Measurements from ENCODE around the gene ROBO1. TPM values are rescaled to one million over a fixed set of nuclear protein-coding genes. Genes with fewer than 3 reads are reported as not detected.

The ROBO1 gene
- total and polyA plus RNA-seq, 2 donors (not counting 3 experiments of a cell fraction or from before 2014, with no cell fraction given), result 5.9 to 14.2 TPM

GRCh38 chr3:78588906-78589621 is 1178.7 kb downstream of the ROBO1 start:
- no peak overlapping the region for H2AFZ ChIP-seq (ENCODE audit: low read depth, low read length)
- POLR2A ChIA-PET, result no interaction called here
- TF ChIP-seq EZH2 (IDR thresholded peaks at IDR 0.05; ENCODE audit: borderline replicate concordance, low read depth, low read length, severe bottlenecking) (no peak), JUN (IDR thresholded peaks at IDR 0.05; ENCODE audit: borderline replicate concordance, insufficient read depth, insufficient read length, low read depth) (no peak), CTCF (IDR thresholded peaks at IDR 0.05; ENCODE audit: extremely low read depth in 1 of 2, insufficient read depth in 1 of 2, low read depth in 1 of 2, low read length in 2 of 2) (no peak), POLR2AphosphoS5 (IDR thresholded peaks at IDR 0.05; ENCODE audit: insufficient read depth, low read depth, low read length) (no peak), MYC (IDR thresholded peaks at IDR 0.05; ENCODE audit: low read depth, low read length) (no peak), MAX (IDR thresholded peaks at IDR 0.05; ENCODE audit: insufficient read depth, insufficient read length) (no peak), POLR2A (IDR thresholded peaks at IDR 0.05; ENCODE audit: low read depth, low read length) (no peak), FOS (IDR thresholded peaks at IDR 0.05; ENCODE audit: borderline replicate concordance, insufficient read depth, low read length) (no peak), GATA2 (IDR thresholded peaks at IDR 0.05; ENCODE audit: insufficient read depth, insufficient read length, low read depth, low read length) (no peak)
- no peaks in the 10 kb centered on the region for H3K9me3 ChIP-seq (replicated peaks; ENCODE audit: control insufficient read depth, insufficient read depth, low read length)
- CTCF ChIA-PET, result no interaction called here
- no peak for FAIRE-seq
- no peak overlapping the region for H3K27ac ChIP-seq (ENCODE audit: insufficient read depth, low read depth, low read length)
- H3K4me1 ChIP-seq (ENCODE audit: control insufficient read depth, extremely low read depth, insufficient read depth, low read length), result no peaks in the 10 kb centered on the region
- H3K4me2 ChIP-seq (ENCODE audit: insufficient read depth, low read length), result no peak overlapping the region
- DNase-seq (ENCODE audit: low read depth, low spot score), result no peak
- H3K9ac ChIP-seq (replicated peaks; ENCODE audit: extremely low read depth, insufficient read depth, low read length), result no peak overlapping the region
- H3K4me3 ChIP-seq (replicated peaks in 1 of 3; ENCODE audit: insufficient read depth in 1 of 3, low read depth in 1 of 3, low read length in 3 of 3), result no peak overlapping the region
- dilution Hi-C loops (cut with MboI; ENCODE audit: extremely low pct_ligation_motif_present, low sequenced_read_pairs), result no loop called here
- no peaks in the 10 kb centered on the region for H4K20me1 ChIP-seq (replicated peaks; ENCODE audit: control insufficient read depth, extremely low read depth, insufficient read depth, low read length)
- H3K79me2 ChIP-seq (ENCODE audit: control insufficient read depth, insufficient read depth, low read length), result no peaks in the 10 kb centered on the region
- H3K27me3 ChIP-seq (ENCODE audit: control insufficient read depth in 2 of 2, insufficient read depth in 2 of 2, low read length in 2 of 2), result no peaks in the 10 kb centered on the region
- intact Hi-C loops (cut with micrococcal nuclease), result no loop called here
- no peaks in the 10 kb centered on the region for H3K9me1 ChIP-seq (replicated peaks; ENCODE audit: control insufficient read depth, extremely low read depth, insufficient read depth, low read length)
- H3K36me3 ChIP-seq (ENCODE audit: control insufficient read depth in 2 of 2, extremely low read depth in 1 of 2, insufficient read depth in 2 of 2, low read length in 2 of 2), result no peaks in the 10 kb centered on the region
- no TSS peak for BruUV-seq (replicated peaks)

All from endothelial cell of umbilical vein (primary cell).